Esophagus muscularis mucosa (tissue), 4 donors: ENCODE measurements around the gene IGFBP7.

ENCODE experiments used
- CTCF ChIP-seq, 3 experiments: fragments of 200-600 bp in 2 of 3; fragments of 450-650 bp in 1 of 3; sonication (generic) in 2 of 3; IDR thresholded peaks; one replicate each; pipeline ENCODE4 v1.5.1; 2017 to 2019; ENCODE audit warnings: antibody characterized with exemption in 3 of 3, mild to moderate bottlenecking in 2 of 3, moderate library complexity in 1 of 3
- EP300 ChIP-seq: sonication (generic); formaldehyde crosslinking; IDR thresholded peaks from one replicate; pipeline ENCODE4 v1.6.1; 2017; ENCODE audit warnings: antibody characterized with exemption
- POLR2A ChIP-seq: fragments of 450-650 bp; IDR thresholded peaks from one replicate; pipeline ENCODE4 v1.6.1; 2017; ENCODE audit warnings: antibody characterized with exemption, moderate library complexity, mild to moderate bottlenecking, low read depth
- POLR2AphosphoS5 ChIP-seq, 2 donors: sonication (generic); formaldehyde crosslinking; IDR thresholded peaks; one replicate each; pipeline ENCODE4 v1.6.1; 2017; ENCODE audit warnings: antibody characterized with exemption in 2 of 2

GRCh38 chr4:57074744-57075143 is 35.4 kb downstream of the IGFBP7 start:
- TF ChIP-seq POLR2AphosphoS5 (IDR thresholded peaks at IDR 0.05) (peak in 1 of 2 donors; percentile 9), CTCF (IDR thresholded peaks at IDR 0.05) (no peak), POLR2A (no peak), EP300 (no peak)
